OCI-LY1 (cell line): ENCODE results near the gene SCLY.

Experiments used
- H2AFZ ChIP-seq: fragments of 200-600 bp; sonication (generic), shearing (Covaris generic); 2 replicates; pipeline ENCODE4 v1.6.0; 2014; ENCODE audit warnings: antibody characterized with exemption, mild to moderate bottlenecking, low read length
- H3F3A ChIP-seq: fragments of 200-600 bp; sonication (generic), shearing (Covaris generic); 2 replicates; pipeline ENCODE4 v1.6.0; 2014; ENCODE audit warnings: mild to moderate bottlenecking, antibody characterized with exemption, low read length, moderate library complexity; ENCODE audit not compliant: insufficient read depth
- H3K27ac ChIP-seq: fragments of 200-600 bp; sonication (generic); 2 replicates; pipeline ENCODE4 v1.5.1; 2014; ENCODE audit warnings: low read length, mixed run types, mild to moderate bottlenecking, low read depth; ENCODE audit not compliant: poor library complexity, severe bottlenecking
- H3K27me3 ChIP-seq: fragments of 200-600 bp; sonication (generic); 2 replicates; pipeline ENCODE4 v1.6.0; 2014; ENCODE audit warnings: antibody characterized with exemption, mild to moderate bottlenecking, low read length, moderate library complexity; ENCODE audit not compliant: insufficient read depth
- H3K36me3 ChIP-seq: fragments of 200-600 bp; sonication (generic); 2 replicates; pipeline ENCODE4 v1.6.1; 2014; ENCODE audit warnings: mild to moderate bottlenecking, antibody characterized with exemption, low read length, moderate library complexity, mixed read lengths; ENCODE audit not compliant: insufficient read depth
- H3K4me1 ChIP-seq: fragments of 200-600 bp; sonication (generic); 2 replicates; pipeline ENCODE4 v1.5.1; 2014; ENCODE audit warnings: mild to moderate bottlenecking, low read length, moderate library complexity; ENCODE audit not compliant: insufficient read depth, severe bottlenecking
- H3K4me2 ChIP-seq: fragments of 200-600 bp; sonication (generic), shearing (Covaris generic); 2 replicates; pipeline ENCODE4 v1.6.1; 2014; ENCODE audit warnings: low read length
- H3K4me3 ChIP-seq: fragments of 200-600 bp; sonication (generic); 2 replicates; pipeline ENCODE4 v1.5.1; 2014; ENCODE audit warnings: low read length, low read depth, mild to moderate bottlenecking, mixed read lengths; ENCODE audit not compliant: poor library complexity, severe bottlenecking
- H3K79me2 ChIP-seq: fragments of 200-600 bp; shearing (Covaris generic); 2 replicates; pipeline ENCODE4 v1.6.1; 2016; ENCODE audit warnings: mixed run types, low read length, mixed read lengths; ENCODE audit not compliant: insufficient read depth
- H3K9ac ChIP-seq: fragments of 200-600 bp; sonication (generic), shearing (Covaris generic); 2 replicates; pipeline ENCODE4 v1.6.1; 2014; ENCODE audit warnings: mild to moderate bottlenecking, low read length, mixed read lengths
- H3K9me2 ChIP-seq: fragments of 200-600 bp; sonication (generic), shearing (Covaris generic); 2 replicates; pipeline ENCODE4 v1.6.1; 2014; ENCODE audit warnings: low read depth, mild to moderate bottlenecking, low read length, mixed read lengths
- H3K9me3 ChIP-seq: fragments of 200-600 bp; shearing (Covaris generic); 2 replicates; pipeline ENCODE4 v1.6.1; 2014; ENCODE audit warnings: low read length, mixed read lengths
- H4K20me1 ChIP-seq: fragments of 200-600 bp; sonication (generic), shearing (Covaris generic); 2 replicates; pipeline ENCODE4 v1.6.0; 2016; ENCODE audit warnings: mild to moderate bottlenecking, low read length; ENCODE audit not compliant: insufficient read depth
- CTCF ChIP-seq: fragments of 200-600 bp; sonication (generic), shearing (Covaris generic); IDR thresholded peaks from 2 replicates; pipeline ENCODE4 v1.5.1; 2017; ENCODE audit warnings: mild to moderate bottlenecking, antibody characterized with exemption, low read length, moderate library complexity, mixed read lengths
- EZH2 ChIP-seq: fragments of 200-600 bp; sonication (generic), shearing (Covaris generic); IDR thresholded peaks from 2 replicates; pipeline ENCODE4 v1.8.0; 2017; ENCODE audit warnings: borderline replicate concordance, mixed run types, mild to moderate bottlenecking, antibody characterized with exemption, low read length, moderate library complexity, mixed read lengths

The SCLY gene

GRCh38 chr2:238085899-238086298 lies 25.1 kb downstream of the SCLY start:
- Histone ChIP-seq H3K36me3 (peaks cover 41% of the 10 kb centered on the region), H3K4me1 (no peaks in the 10 kb centered on the region), H3F3A (no peaks in the 10 kb centered on the region), H2AFZ (no peak overlapping the region), H4K20me1 (no peaks in the 10 kb centered on the region), H3K4me2 (no peak overlapping the region), H3K27ac (no peak overlapping the region), H3K27me3 (no peaks in the 10 kb centered on the region), H3K79me2 (no peaks in the 10 kb centered on the region), H3K9ac (no peak overlapping the region), H3K9me3 (no peaks in the 10 kb centered on the region), H3K4me3 (no peak overlapping the region), H3K9me2 (no peaks in the 10 kb centered on the region)
- TF ChIP-seq CTCF, result no peak
- no peak for TF ChIP-seq EZH2

- Histone ChIP-seq H3K36me3 (peaks cover 30% of the 10 kb centered on the region), H3K9me2 (no peaks in the 10 kb centered on the region), H3K4me1 (no peaks in the 10 kb centered on the region), H3F3A (no peaks in the 10 kb centered on the region), H4K20me1 (no peaks in the 10 kb centered on the region), H2AFZ (no peak overlapping the region), H3K27me3 (no peaks in the 10 kb centered on the region), H3K27ac (no peak overlapping the region), H3K9me3 (no peaks in the 10 kb centered on the region), H3K4me3 (no peak overlapping the region), H3K79me2 (no peaks in the 10 kb centered on the region), H3K9ac (no peak overlapping the region), H3K4me2 (no peak overlapping the region)
- TF ChIP-seq CTCF (no peak), EZH2 (no peak)
These were observed 26.4 kb downstream of the SCLY start for GRCh38 chr2:238087211-238087610.

GRCh38 chr2:238090887-238091286 lies 30.1 kb downstream of the SCLY start:
- 0 out of 2 replicates have a peak, but pooled peaks cover 4% of the 10 kb centered on the region for H3K27me3 ChIP-seq
- H3F3A ChIP-seq, result no peaks in the 10 kb centered on the region

More at GRCh38 chr2:238090887-238091286, 30.1 kb downstream of the SCLY start:
- Histone ChIP-seq H3K9me2 (no peaks in the 10 kb centered on the region), H3K9ac (no peak overlapping the region), H3K36me3 (peaks cover 11% of the 10 kb centered on the region), H3K4me2 (no peak overlapping the region), H3K27ac (no peak overlapping the region), H3K4me1 (no peaks in the 10 kb centered on the region), H3K4me3 (no peak overlapping the region), H3K9me3 (no peaks in the 10 kb centered on the region), H3K79me2 (no peaks in the 10 kb centered on the region), H4K20me1 (no peaks in the 10 kb centered on the region), H2AFZ (no peak overlapping the region)
- TF ChIP-seq EZH2 (no peak), CTCF (no peak)
